SIG-M5 treated with dmso at 0.1 percent for 504 hours (cell line): ENCODE results near the gene SORCS2.

Source experiments
- DNase-seq: peaks from one replicate; lab custom pipeline; 2025; ENCODE audit not compliant: unreplicated experiment; lab: John Stamatoyannopoulos, UW

The SORCS2 gene

GRCh38 chr4:7711307-7711963 lies 519.1 kb downstream of the SORCS2 start:
- DNase-seq, result no peak

DNA sequence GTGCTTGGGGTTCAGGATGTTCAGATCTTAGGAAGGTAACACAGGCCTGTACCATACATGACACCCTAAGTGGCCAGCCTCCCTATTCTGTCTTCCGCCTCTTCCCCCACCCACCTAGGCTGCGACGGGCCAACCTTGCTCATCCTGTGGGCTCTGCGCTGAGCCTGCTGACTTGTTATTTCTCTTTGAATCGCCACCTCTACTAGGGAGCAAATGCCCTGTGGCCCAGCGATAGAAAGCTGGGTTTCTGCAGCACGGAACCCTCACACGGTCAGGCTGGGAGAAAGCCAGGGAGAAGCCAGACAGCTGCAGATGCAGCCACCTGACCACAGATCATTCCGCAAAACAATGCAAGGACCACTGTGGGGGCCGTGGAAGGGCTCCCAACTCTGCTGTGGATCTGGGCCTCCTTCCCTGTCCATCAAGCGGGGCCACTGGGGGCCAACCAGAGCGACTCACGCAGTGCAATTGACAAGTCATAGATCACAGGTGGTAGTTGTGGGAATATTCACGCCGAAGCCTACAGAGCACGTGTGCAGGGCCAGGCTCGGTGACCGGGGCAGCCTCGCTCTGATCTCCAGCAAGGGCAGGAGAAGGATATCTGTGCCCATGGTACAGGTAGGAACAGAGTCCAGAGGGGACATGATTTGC lies 519.8 kb downstream of the SORCS2 start:
- no peak for DNase-seq

GRCh38 chr4:7713757-7714156 lies 521.4 kb downstream of the SORCS2 start:
- no peak for DNase-seq

GRCh38 chr4:7714176-7714575 lies 521.8 kb downstream of the SORCS2 start:
- no peak for DNase-seq

- no peak for DNase-seq
Observed at GRCh38 chr4:7714738-7715137, 522.4 kb downstream of the SORCS2 start.

DNA sequence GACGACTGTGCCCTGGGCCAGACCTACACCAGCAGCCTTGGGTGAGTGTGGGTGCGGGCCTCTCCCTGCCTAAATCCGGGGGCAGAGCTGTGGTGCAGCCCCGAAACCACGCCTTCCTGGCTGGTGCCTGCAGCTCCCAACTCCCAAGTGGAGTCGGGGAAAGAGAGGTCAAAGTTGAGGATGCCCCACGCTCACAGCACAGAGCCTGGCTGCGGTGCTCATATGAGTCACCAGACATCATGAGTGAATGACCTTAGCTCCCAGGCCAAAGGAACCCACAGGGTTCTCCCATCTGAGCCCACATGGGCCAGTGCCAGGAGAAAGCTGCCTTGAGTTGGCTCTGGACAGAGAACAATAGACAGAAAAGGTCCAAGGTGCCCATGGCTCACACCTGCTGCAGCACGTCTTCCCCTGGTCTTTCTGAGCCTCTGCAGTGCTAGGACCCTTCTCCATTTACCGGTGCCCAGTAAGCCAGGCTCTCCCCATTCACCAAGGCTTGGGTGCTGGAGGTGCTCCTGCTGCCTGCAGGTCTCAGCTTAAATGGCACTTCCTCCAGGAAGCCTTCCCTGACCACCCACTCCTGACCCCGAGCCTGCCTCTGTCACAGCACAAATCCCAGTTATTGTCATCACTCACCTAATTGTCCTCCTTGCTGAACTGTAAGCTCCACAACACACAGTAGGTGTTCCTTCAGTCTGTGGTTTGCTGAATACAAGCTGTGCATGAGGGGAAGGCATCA lies 523.1 kb downstream of the SORCS2 start:
- no peak for DNase-seq

- DNase-seq, result no peak
Observed at GRCh38 chr4:7716010-7716721, 523.8 kb downstream of the SORCS2 start.

- DNase-seq, result no peak
Observed at GRCh38 chr4:7717161-7717560, 524.8 kb downstream of the SORCS2 start.

GRCh38 chr4:7717946-7718490 lies 525.7 kb downstream of the SORCS2 start:
- DNase-seq, result no peak

- peak; percentile 5 for DNase-seq
Observed at GRCh38 chr4:7719354-7720174, 527.2 kb downstream of the SORCS2 start.

- no peak for DNase-seq
Observed at GRCh38 chr4:7721984-7722551, 529.7 kb downstream of the SORCS2 start.

GRCh38 chr4:7722766-7723387 lies 530.5 kb downstream of the SORCS2 start:
- DNase-seq, result no peak

GRCh38 chr4:7723625-7724024 lies 531.3 kb downstream of the SORCS2 start:
- DNase-seq, result no peak

GRCh38 chr4:7725951-7726350 lies 533.6 kb downstream of the SORCS2 start:
- DNase-seq, result no peak

DNA sequence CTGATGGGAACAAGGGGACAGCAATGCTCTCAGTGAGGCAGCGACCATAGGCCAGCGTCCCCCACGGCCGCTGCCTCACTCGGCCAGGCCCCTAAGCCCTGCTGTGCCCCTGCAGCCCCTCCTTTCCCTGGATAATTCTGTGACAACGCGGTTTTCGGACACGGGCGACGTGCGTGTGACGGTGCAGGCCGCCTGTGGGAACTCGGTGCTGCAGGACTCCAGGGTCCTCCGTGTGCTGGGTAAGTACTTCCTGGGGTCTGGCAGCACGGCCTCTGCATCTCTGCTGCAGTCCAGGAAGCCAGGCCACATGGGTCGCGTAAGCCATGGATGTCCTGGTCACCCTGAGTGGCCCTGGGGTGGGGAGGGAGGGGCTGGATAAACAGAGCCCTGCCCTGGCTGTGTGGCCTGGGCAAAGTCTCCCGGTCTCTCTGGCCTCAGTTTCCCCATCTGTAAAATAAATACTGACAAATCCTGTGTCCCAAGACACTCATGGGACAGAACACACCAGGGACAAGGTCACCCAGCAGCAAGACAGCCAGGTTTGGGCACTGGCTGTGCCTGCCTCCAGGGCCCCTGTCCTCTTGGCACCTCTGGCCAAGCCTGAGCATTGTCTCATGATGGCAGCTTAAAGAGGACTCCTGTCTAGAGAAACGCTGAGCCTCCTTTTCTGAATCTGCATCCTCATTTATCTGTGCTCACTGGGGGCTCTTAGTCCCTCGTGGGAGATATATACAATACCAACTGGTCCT lies 534.5 kb downstream of the SORCS2 start:
- DNase-seq, result no peak

DNA sequence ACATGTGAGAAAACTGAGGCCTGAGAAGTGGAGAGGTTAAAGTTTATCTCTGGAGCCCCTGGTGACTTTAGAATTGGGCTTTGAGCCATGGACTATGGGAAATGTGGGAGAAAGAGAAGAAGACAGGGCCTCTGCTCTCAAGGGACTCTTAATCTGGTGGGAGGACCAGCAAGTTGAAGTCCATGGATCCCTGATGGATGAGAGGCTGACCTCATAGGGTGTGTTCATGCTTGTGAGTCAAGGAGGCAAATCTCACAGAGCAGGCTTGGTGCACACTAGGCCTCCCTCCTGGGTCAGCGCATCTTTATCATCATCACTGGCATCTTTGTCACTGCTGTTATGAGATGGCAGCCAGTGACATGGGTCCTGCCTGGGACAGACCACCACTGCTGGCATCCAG lies 535.4 kb downstream of the SORCS2 start:
- DNase-seq, result no peak

DNA sequence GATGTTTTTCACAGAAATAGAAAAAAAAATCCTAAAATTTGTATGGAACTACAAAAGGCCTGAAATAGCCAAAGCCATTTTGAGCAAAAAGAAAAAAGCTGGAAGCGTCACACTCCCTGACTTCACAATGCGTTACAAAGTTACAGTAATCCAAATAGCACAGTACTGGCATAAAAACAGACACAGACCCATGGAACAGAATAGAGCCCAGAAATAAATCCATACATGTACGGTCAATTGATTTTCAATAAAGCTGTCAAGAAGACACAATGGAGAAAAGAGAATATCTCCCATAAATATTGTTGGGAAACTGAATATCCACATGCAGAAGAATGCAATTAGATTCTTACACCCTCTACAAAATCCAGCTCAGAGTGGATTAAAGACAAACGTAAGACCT lies 539.1 kb downstream of the SORCS2 start:
- DNase-seq, result no peak

GRCh38 chr4:7732263-7732662 lies 539.9 kb downstream of the SORCS2 start:
- no peak for DNase-seq

DNA sequence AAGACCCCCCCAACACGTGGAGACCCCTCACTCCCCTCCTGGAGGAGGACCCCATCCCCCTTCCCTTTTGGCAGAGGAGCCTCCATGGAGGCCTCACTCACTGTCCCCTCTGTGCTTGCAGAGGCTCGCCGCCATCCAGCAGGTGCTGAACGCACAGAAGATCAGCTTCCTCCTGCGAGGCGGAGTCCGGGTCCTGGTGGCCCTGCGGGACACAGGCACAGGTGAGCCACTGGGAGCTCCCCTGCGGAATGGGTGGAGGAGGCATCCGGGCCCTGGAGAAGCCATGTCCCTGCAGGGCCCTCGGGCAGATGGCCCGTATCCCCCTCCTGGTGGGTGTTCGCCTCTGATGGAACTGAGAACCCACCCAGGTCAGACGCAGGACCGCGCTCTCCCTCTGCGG lies 540.9 kb downstream of the SORCS2 start:
- no peak for DNase-seq
